Suppressor macrophage treated with lipopolysaccharide for 1 hour (primary cell): ENCODE measurements around the gene MAG.

ENCODE experiments used
- DNase-seq, 3 donors: peaks; one replicate each; pipeline ENCODE4 v3.0.0-alpha.2; 2020 to 2022

MAG gene

DNA sequence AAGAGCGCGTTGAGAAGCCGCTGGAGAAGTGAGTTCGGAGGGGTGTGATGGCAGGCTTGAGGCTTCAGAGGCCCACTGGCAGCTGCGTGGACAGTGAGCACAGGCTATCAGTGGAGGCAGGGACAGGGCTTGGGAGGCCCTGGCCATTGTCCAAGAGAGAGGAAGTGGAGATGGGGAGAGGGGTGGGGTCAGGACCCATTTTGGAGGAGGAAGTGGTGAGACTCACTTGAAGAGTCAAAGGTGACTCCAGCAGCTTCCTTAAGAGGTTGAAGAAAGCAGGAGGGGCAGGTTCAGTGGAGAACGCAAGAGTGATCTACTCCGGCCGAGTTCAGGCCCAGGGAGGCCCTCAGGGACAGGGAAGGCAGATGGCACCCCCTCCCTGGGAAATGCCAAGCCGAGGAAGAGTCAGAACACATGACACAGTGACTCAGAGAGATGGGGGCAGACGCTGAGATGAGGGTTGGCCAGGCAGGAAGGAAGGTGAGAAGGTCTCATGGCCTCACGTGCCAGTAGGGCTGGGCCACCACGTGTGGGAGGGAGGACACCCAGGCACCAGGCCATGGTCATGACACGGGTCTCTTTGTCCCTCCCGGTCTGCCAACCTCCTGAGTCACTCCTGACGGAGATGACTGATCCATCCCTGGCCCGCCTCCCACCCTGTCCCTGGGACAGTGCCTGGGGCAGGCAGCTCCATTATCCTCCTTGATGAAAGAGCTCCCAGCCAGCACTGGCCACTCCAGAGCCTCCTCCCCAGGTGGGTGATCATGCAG lies 26.9 kb downstream of the MAG start:
- DNase-seq, result peak; percentile 91 to 95 (median 94)

DNA sequence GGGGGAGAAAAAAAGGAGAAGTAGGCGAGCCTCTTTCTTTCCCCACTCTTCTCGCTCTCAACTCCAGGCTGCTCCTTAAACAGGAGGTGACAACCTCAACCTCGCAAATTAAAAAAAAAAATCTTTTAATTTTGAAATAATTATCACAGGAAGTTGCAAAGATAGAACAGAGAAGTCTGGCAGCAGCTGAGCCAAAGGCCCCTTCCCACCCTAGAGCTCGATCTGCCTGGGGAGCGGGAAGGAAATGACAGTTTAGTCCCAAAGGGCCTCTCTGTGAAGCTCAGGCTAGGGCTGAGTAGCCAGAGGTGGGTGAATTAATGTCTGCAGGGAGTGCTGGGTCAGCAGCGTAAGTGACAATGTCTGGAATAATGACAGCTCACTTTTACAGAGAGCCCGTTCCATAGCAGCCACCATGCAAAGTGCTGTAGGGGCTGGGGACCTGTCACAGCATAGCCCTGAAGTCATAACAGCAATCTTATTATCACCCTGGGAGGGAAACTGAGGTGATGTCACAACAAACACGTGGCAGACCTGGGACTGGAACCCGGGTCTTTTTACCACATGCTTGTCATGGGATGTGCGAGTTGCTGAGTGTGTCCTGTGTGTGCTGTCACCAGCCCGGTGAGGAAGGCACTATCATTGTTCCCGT lies 28.2 kb downstream of the MAG start:
- peak in 2 of 3 donors; percentile 38 to 50 for DNase-seq

DNA sequence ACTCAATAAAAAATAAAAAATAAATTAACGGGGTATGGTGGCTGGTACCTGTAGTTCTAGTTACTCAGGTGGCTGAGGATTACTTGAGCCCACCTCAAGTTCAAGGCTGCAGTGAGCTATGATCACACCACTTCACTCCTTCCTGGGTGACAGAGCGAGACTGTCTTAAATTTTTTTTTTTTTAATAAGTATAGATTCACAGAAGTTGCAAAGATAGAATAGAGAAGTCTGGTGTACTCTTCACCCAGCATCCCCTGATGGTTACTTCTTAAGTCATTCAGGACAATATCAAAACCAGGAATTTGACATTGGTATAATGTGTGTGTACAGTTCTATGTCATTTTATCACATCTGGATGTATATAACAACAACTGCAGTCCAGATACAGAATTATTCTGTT lies 29.3 kb downstream of the MAG start:
- DNase-seq, result no peak

DNA sequence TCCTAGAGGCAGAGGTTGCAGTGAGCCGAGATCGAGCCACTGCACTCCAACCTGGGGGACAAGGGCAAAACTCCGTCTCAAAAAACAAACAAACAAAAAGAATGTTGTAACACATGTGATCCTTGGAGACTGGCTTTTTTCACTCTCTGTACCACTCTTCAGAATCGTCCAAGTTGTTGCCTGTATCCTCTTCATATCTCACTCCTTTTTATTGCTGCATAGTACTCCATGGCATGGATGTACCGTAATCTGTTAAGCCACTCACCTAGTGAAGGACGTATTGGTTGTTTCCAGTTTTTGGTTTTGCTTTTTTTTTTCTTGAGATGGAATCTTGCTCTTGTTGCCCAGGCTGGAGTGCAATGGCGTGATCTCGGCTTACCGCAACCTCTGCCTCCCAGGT lies 30.1 kb downstream of the MAG start:
- DNase-seq, result no peak

DNA sequence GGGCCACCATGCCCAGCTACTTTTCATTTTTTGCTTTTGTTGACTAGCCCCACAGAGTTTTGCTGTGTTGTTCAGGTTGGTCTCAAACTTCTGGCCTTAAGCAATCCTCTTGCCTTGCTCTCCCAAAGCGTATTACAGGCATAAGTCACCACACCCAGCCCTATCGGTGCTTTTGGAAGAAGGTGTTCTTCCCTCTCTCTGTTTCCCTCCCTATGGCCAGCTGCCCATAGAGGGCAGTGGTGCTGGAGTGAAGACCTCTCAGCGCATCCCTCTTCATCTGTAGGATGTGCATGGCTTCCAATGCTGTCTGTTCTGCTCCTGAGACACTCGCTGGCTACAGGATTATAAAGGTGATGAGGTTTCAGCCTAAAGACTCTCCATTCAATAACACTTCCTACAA lies 35.7 kb downstream of the MAG start:
- DNase-seq, result peak in 1 of 3 donors; percentile 28

DNA sequence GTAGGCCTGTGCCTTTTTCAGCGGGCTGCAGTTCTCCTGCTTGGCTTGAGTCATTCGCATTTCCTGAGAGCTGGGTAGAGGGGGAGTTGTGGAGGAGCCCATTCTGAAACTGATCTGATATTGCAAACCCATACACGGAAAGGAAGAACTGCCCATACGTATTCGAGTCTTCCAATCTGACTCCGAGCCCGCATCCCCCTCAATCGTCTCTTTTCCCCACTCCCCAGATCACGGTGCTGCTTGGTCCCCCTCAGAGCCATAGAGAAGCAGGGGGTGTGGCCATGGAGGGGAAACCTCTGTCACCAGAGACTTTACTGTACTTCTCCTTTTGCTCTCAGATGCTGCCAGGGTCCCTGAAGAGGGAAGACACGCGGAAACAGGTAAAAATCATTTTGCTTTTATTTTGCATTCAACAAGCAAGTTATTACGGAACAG lies 36.9 kb downstream of the MAG start, which contains the start of gene CD22:
Gene CD22, plus strand, starts transcription at position 337 of the 435 bp plus-strand sequence. CDS start 2,854 bp downstream, outside the sequence.
- DNase-seq, result peak; percentile 37 to 49 (median 42)

DNA sequence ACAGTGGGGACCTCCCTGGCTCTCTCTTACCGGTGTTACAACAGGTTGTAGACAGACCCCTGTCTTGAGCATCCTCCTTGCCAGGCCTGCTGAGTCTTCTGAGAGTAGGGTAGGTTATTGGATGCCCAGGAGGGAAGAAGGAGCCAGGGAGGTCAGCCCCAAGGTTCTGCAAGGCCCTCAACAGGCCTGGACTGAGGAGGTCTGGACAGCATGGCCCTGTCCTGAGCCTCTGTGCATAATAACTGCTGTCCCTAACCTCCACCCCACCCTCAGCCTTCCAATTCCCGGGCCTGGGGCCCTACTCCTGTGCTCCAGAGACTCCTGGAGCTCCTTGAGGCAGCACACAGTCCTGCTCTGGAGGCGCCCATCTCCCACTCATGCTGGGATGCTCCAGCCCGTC lies 37.4 kb downstream of the MAG start:
- no peak for DNase-seq

DNA sequence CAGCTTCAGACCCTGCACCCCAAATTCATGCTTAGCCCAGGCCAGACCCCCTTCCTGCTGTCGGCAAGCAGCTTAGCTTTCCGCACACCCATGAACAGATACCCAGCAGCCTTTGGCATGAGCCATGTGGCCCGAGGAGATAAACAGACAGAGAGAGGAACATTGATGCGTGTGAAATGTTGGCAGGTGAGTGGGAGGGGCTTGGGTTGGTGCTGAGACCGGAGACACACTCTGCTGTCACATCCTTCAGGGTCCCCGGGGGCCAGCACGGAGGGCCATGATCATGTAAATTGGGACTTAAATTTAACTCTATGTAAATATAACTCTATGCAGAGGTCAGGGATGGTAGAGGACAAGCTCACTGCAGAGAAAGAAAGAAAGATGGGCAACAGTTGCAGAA lies 38.5 kb downstream of the MAG start:
- DNase-seq, result no peak

DNA sequence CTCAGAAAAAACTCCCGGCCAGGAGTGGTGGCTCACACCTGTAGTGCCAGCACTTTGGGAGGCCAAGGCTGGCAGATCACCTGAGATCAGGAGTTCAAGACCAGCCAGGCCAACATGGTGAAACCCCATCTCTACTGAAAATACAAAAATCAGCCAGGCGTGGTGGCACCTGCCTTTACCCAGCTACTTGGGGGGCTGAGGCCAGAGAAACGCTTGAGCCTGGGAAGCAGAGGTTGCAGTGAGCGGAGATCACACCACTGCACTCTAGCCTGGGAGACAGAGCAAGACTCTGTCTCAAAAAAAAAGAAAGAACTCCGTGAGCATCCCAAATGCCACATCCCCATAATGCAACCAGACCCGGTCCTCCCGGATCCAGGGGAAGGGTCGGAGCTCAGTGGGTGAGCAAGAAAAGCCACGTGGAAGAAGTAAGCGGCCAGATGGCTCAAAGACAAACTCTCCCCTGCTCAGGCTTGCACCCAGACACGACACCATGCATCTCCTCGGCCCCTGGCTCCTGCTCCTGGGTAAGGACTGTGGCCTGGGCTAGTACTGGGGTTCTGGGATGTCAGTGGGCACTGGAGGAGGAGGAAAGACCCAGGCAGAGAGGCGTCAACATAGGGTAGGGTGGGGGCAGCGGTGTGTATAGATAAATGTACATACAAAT lies 39.7 kb downstream of the MAG start:
- DNase-seq, result no peak

DNA sequence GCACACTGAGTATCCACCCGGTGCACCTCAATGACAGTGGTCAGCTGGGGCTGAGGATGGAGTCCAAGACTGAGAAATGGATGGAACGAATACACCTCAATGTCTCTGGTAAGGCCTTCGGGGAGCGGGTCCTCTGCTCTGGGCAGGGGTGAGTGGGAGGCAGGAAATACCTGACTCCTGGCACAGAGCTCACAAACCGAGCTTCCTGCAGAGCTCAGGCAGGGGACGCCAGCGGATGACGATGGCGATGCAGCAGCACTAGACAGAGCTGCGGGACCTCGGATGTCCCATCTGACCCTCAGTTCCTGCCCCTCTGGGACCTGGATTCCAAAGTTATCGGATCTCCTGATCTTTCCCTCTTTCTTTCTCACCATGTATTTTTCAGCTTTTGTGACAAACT lies 40.9 kb downstream of the MAG start:
- DNase-seq, result no peak

DNA sequence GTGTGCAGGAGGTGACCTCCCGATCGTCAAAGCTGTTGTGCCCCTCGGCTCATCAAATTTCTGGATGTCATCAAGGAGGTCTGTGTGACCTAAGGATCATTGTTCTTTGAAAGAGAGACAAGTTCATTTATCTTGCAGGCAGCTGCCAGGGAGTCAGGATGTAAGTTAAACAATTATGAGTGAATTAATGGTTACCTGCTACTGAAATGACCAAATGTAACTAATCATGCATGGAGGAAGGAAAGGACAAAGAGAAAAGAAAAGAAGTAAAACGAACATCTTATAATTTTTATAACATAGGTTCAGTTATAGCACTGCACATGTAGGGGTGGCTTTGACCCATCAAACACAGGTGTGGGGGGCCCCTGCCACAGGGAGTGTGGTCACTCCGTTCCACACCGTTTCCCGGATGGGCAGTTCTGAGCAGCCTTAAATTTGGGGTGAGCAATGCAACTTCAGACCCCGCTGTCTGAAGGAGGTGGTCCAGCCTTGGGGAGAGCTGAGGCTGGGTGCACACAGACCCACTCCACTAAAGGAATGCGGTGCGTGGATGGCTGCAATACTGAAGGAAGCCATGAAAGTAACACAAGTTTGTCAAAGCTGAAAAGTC lies 42.3 kb downstream of the MAG start:
- no peak for DNase-seq

DNA sequence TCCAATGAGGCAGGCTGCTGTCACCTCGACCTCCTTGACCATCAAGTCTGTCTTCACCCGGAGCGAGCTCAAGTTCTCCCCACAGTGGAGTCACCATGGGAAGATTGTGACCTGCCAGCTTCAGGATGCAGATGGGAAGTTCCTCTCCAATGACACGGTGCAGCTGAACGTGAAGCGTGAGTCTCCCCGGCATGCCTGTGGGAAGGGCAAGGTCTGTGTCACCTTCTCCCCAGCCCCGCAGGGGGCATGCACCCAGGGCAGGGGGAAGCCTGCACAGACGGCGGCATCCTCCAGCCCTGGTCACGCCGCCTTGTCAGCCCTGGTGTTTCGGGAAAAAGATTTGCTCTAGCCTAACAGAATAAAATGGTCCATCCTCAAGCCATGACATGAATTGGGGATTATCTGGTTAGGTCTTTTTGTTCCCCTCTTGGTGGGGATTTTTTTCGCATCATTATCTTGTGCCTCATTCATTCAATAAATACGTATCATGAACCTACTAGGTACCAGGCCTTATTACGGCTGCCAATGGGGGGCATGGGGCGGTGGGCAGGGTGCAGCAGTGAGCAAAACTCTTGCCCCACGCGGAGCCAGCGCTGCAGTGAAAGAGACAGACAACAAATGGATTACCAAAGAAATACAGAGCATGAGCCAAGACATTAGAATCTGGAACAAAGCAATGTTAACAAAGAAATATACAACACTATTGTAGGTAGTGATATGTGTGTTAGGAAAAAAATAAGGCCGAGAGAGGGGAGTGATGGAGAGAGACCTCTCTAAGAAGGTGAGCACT lies 44.4 kb downstream of the MAG start:
- DNase-seq, result no peak

DNA sequence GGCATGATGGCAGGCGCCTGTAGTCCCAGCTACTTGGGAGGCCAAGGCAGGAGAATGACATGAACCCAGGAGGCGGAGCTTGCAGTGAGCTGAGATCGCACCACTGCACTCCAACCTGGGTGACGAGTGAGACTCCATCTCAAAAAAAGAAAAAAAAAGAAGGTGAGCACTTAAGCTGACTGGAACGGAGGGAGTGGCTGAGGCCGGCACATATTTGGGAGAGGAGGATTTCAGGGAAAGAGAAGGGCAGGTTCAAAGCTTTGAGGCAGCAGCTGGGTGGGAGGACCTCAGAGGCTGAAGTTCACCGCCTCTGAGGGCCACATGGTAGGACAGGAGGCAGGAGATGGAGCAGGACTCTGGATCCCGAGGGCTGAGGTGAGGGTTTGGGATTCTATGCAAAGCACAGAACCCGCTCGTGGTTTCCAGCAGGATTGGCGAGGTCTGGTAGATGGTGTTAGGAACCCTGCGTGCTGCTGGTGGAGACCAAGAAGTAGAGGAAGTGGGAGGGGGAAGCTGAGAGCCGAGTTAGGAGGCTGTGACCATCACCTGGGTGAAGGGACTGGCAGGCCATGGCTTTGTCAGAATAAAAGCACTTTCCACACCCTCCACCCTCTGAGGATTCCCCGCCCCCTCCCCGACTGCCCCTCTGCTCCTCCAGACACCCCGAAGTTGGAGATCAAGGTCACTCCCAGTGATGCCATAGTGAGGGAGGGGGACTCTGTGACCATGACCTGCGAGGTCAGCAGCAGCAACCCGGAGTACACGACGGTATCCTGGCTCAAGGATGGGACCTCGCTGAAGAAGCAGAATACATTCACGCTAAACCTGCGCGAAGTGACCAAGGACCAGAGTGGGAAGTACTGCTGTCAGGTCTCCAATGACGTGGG lies 45.4 kb downstream of the MAG start:
- DNase-seq, result no peak

DNA sequence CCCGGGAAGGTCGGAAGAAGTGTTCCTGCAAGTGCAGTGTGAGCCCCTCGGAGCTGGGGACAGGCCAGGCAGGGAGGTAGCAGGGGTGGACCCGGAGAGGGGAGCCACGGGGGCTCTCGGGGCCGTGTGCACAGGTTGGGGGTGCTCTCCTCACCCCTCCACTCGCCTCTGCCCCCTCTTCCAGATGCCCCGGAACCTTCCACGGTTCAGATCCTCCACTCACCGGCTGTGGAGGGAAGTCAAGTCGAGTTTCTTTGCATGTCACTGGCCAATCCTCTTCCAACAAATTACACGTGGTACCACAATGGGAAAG lies 46.0 kb downstream of the MAG start:
- DNase-seq, result no peak

DNA sequence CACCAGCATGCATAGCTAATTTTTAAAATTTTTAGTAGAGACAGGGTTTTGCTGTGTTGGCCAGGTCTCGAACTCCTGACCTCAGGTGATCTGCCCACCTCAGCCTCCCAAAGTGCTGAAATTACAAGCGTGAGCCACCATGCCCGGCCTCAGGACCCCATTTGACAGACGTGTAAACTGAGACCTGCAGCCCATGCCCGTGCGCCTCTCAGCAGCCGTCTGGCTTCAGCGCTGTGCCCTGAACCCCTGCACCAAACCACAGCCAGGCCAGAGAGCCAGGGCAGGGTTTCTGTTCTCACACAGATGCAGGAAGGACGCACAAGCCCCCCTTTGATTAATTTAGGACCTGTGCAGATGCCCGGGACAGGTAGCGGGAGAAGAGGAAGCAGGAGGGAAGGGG lies 48.5 kb downstream of the MAG start:
- DNase-seq, result no peak

DNA sequence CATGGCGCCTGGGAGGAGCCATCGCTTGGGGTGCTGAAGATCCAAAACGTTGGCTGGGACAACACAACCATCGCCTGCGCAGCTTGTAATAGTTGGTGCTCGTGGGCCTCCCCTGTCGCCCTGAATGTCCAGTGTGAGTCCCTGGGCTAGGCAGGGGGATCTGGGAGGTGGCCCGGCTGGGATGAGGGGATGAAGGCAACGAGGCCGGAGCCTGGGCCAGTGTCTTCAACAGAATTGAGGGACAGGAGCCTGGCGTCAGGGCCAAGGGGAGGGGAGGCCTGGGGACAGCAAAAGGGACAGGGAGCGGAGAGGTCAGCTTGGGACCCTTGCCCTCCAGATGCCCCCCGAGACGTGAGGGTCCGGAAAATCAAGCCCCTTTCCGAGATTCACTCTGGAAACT lies 49.0 kb downstream of the MAG start:
- DNase-seq, result no peak

DNA sequence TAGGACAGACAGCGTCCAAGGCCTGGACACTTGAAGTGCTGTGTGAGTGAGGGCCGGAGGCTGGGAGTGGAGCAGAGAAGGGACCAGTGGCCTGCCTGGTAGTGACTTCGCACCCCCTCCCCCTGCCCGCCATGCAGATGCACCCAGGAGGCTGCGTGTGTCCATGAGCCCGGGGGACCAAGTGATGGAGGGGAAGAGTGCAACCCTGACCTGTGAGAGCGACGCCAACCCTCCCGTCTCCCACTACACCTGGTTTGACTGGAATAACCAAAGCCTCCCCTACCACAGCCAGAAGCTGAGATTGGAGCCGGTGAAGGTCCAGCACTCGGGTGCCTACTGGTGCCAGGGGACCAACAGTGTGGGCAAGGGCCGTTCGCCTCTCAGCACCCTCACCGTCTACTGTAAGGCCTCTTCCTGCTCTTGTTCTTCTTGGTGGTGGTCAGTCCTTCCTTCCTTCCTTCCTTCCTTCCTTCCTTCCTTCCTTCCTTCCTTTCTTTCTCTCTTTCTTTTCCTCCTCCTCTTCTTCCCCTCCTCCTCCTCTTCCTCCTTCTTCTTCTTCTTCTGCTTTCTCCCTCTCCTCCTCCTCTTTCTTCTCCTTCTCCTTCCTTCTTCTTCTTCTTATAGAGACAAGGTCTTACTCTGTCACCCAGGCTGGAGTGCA lies 49.7 kb downstream of the MAG start:
- no peak for DNase-seq

DNA sequence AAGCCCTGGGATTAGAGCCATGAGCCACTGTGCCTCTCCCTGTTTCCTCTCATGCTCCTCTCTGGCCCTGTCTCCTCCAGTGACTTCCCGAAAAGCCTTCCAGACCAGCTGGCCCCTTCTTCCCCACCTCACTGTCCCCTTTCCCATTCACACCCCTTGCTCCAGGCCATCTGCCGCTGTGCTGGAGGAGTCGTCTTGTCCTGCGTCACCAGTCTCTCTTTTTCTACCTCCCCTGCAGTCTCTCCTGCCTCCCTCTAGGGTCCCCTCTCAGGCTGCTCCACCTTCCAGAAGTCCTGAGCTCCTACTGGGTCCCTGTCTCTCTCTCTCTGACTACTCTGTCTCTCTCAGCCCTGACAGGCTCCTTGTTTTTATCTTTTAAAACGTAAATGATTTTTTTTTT lies 50.5 kb downstream of the MAG start:
- DNase-seq, result no peak

DNA sequence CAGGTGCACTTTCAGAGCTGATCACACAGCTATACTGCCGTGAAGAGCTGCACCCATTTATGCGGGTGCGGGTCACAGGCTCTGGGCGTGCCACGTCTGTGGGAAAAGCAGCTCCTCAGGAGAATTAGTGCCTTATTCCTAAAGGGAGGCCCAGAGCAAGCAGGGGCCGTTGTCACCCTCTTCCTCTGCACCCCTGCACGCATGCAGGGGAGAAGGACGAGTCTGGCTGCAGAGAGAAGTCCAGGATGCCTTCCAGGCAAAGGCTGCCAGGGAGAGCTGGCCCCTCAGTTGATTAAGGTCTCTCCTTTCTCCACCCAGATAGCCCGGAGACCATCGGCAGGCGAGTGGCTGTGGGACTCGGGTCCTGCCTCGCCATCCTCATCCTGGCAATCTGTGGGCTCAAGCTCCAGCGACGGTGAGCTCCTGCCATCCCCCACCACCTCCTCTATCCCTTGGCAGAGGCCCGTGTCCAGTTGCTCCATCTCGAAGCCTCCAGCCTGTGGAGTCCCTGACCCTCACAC lies 52.6 kb downstream of the MAG start:
- no peak for DNase-seq

DNA sequence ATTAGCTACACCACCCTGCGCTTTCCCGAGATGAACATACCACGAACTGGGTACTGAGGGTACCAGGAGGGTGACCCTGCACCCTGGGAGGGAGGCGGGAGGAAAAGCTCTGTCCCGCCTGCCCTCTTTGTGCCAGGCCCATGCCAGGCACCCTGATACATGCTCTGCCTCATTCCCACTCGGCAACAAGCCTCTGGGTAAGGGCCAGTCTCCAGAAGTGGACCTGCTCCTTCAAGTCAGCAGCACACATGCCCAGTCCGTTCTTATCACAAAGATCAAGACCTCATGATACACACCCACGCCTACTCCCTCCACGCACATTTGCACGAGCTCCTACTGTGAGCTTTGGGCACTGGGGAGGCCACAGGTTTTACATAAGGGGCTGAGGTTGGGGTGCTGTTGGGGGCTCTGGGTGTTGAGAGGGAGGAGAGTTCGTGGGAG lies 53.7 kb downstream of the MAG start:
- no peak for DNase-seq
